Thoracic aorta (tissue), 2 donors: ENCODE measurements around the gene VIPR2. TPM values are rescaled to one million over a fixed set of nuclear protein-coding genes. Genes with fewer than 3 reads are reported as not detected.

ENCODE experiments used
- ATAC-seq: fragments of 150-250 bp; one replicate; pipeline ENCODE4 v1.8.0; 2017; ENCODE audit warnings: low read depth; ENCODE audit not compliant: insufficient number of reproducible peaks, low FRiP score
- DNase-seq: peaks from one replicate; pipeline ENCODE4 v3.0.0-alpha.2; 2020; ENCODE audit warnings: low spot score
- H3K27ac ChIP-seq, 2 donors: fragments of 200-600 bp; sonication (generic); 1 replicate in 1 of 2; 2 replicates in 1 of 2; pipeline ENCODE4 v1.5.1; 2016; ENCODE audit warnings: mild to moderate bottlenecking in 2 of 2, moderate library complexity in 2 of 2
- H3K27me3 ChIP-seq: fragments of 200-600 bp; sonication (generic); replicated peaks from 2 replicates; pipeline ENCODE4 v1.6.0; 2016; ENCODE audit warnings: mild to moderate bottlenecking; ENCODE audit not compliant: insufficient read depth
- H3K36me3 ChIP-seq: fragments of 200-600 bp; sonication (generic); one replicate; pipeline ENCODE4 v1.5.1; 2016
- H3K4me1 ChIP-seq, 2 donors: fragments of 200-600 bp; sonication (generic); 1 replicate in 1 of 2; 2 replicates in 1 of 2; pipeline versions ENCODE4 v1.5.1 to v1.6.0; 2016; ENCODE audit warnings: low read depth in 2 of 2, mild to moderate bottlenecking in 1 of 2; ENCODE audit not compliant: control insufficient read depth in 1 of 2
- H3K4me3 ChIP-seq: fragments of 200-600 bp; sonication (generic); 2 replicates; pipeline ENCODE4 v1.5.1; 2016; ENCODE audit warnings: mild to moderate bottlenecking
- H3K9me3 ChIP-seq: fragments of 200-600 bp; sonication (generic); 2 replicates; pipeline ENCODE4 v1.5.1; 2016
- CTCF ChIP-seq: fragments of 200-600 bp; sonication (generic); IDR thresholded peaks from one replicate; pipeline ENCODE4 v1.5.1; 2019; ENCODE audit warnings: antibody characterized with exemption
- total RNA-seq, 2 donors: library from RNA; depleted of rRNA; stranded (reverse); fragments of >200 nt; gene quantifications; one replicate each; pipeline versions ENCODE4 v1.1.0 to v1.2.3, GENCODE V29; 2016

VIPR2 gene
- total RNA-seq, 2 donors from 2014 or later = 18.3 to 29.5 TPM

- Histone ChIP-seq H3K9me3 (no peaks in the 10 kb centered on the region), H3K4me3 (no peak overlapping the region), H3K27ac (no peak overlapping the region), H3K4me1 (peaks cover 2% of the 10 kb centered on the region in 2 donors), H3K27me3 (no peaks in the 10 kb centered on the region), H3K36me3 (no peaks in the 10 kb centered on the region)
- no peak for DNase-seq
- ATAC-seq = no peak
- no peak for TF ChIP-seq CTCF
These were observed 139.0 kb downstream of the VIPR2 start for GRCh38 chr7:159005618-159006017.

- no peaks in the 10 kb centered on the region for H3K36me3 ChIP-seq
- no peaks in the 10 kb centered on the region for H3K27me3 ChIP-seq
- no peak for ATAC-seq
- DNase-seq = no peak
- H3K4me1 ChIP-seq = no peaks in the 10 kb centered on the region
- H3K9me3 ChIP-seq = no peaks in the 10 kb centered on the region
- no peak overlapping the region for H3K4me3 ChIP-seq
- no peak for TF ChIP-seq CTCF
- no peak overlapping the region for H3K27ac ChIP-seq
These were observed 140.3 kb downstream of the VIPR2 start for GRCh38 chr7:159004411-159004810.

GRCh38 chr7:159001811-159002210 lies 142.9 kb downstream of the VIPR2 start:
- Histone ChIP-seq H3K9me3 (no peaks in the 10 kb centered on the region), H3K4me1 (peaks cover 0 to 2% of the 10 kb centered on the region in 2 donors), H3K27ac (no peak overlapping the region), H3K4me3 (no peak overlapping the region), H3K36me3 (no peaks in the 10 kb centered on the region), H3K27me3 (no peaks in the 10 kb centered on the region)
- DNase-seq (no peak), ATAC-seq (no peak)
- no peak for TF ChIP-seq CTCF

GRCh38 chr7:159000859-159001435 lies 143.7 kb downstream of the VIPR2 start:
- no peak for ATAC-seq

GRCh38 chr7:159000070-159000469 lies 144.6 kb downstream of the VIPR2 start:
- Histone ChIP-seq H3K4me3 (no peak overlapping the region), H3K36me3 (no peaks in the 10 kb centered on the region), H3K27ac (no peak overlapping the region), H3K4me1 (peaks cover 0 to 4% of the 10 kb centered on the region in 2 donors), H3K9me3 (no peaks in the 10 kb centered on the region), H3K27me3 (no peaks in the 10 kb centered on the region)
- DNase-seq (no peak), ATAC-seq (no peak)
- no peak for TF ChIP-seq CTCF

More at GRCh38 chr7:159000859-159001435, 143.7 kb downstream of the VIPR2 start:
- no peaks in the 10 kb centered on the region for H3K9me3 ChIP-seq
- H3K27ac ChIP-seq = no peak overlapping the region
- no peak for TF ChIP-seq CTCF
- no peaks in the 10 kb centered on the region for H3K36me3 ChIP-seq
- H3K4me1 ChIP-seq = peaks cover 0 to 4% of the 10 kb centered on the region in 2 donors
- H3K4me3 ChIP-seq = no peak overlapping the region
- DNase-seq = no peak
- no peaks in the 10 kb centered on the region for H3K27me3 ChIP-seq
